Measurements from ENCODE around the gene KCNT1. TPM values are rescaled to one million over a fixed set of nuclear protein-coding genes. Genes with fewer than 3 reads are reported as not detected.
A peak's percentile ranks its signal among the peaks of the same experiment; 100 is the strongest.
"Not testable (repeated sequence)": the region's sequence is repeated elsewhere in the genome, so short reads cannot be mapped to it uniquely, and the experiment has no call there.

KCNT1 gene
- total and polyA plus RNA-seq, 4 donors = 9.5 to 24.7 (median 16.3) TPM

GRCh38 chr9:135664266-135664665 lies 37.7 kb upstream of the KCNT1 start:
- H3K27me3 ChIP-seq (ENCODE audit: control insufficient read depth, insufficient read depth, low read length) = no peaks in the 10 kb centered on the region
- H3K4me3 ChIP-seq (ENCODE audit: low read depth, low read length) = no peak overlapping the region
- H3K27ac ChIP-seq (ENCODE audit: low read depth, low read length) = no peak overlapping the region
- no peak for DNase-seq (ENCODE audit: low read depth in 4 of 6, low spot score in 6 of 6)
- H3K36me3 ChIP-seq (ENCODE audit: control insufficient read depth, insufficient read depth, low read length) = no peaks in the 10 kb centered on the region
- WGBS (ENCODE audit: insufficient coverage) = 92% methylated on average over 10 of the region's 10 CpGs
- peaks cover 15% of the 10 kb centered on the region for H3K4me1 ChIP-seq (ENCODE audit: control insufficient read depth, insufficient read depth, low read length)
- H3K9me3 ChIP-seq (ENCODE audit: control insufficient read depth, insufficient read depth, low read length) = no peaks in the 10 kb centered on the region

- no peak overlapping the region for H3K4me3 ChIP-seq (ENCODE audit: low read depth, low read length)
- H3K36me3 ChIP-seq (ENCODE audit: control insufficient read depth, insufficient read depth, low read length) = no peaks in the 10 kb centered on the region
- H3K27me3 ChIP-seq (ENCODE audit: control insufficient read depth, insufficient read depth, low read length) = no peaks in the 10 kb centered on the region
- DNase-seq (ENCODE audit: low read depth in 4 of 6, low spot score in 6 of 6) = no peak
- H3K9me3 ChIP-seq (ENCODE audit: control insufficient read depth, insufficient read depth, low read length) = no peaks in the 10 kb centered on the region
- peaks cover 15% of the 10 kb centered on the region for H3K4me1 ChIP-seq (ENCODE audit: control insufficient read depth, insufficient read depth, low read length)
- WGBS (ENCODE audit: insufficient coverage) = 90% methylated on average over 26 of the region's 32 CpGs
- H3K27ac ChIP-seq (ENCODE audit: low read depth, low read length) = no peak overlapping the region
These were observed 36.9 kb upstream of the KCNT1 start for GRCh38 chr9:135664801-135665794.

- H3K4me1 ChIP-seq (ENCODE audit: control insufficient read depth, insufficient read depth, low read length) = peaks cover 15% of the 10 kb centered on the region
- no peaks in the 10 kb centered on the region for H3K9me3 ChIP-seq (ENCODE audit: control insufficient read depth, insufficient read depth, low read length)
- no peak overlapping the region for H3K27ac ChIP-seq (ENCODE audit: low read depth, low read length)
- no peaks in the 10 kb centered on the region for H3K36me3 ChIP-seq (ENCODE audit: control insufficient read depth, insufficient read depth, low read length)
- no peaks in the 10 kb centered on the region for H3K27me3 ChIP-seq (ENCODE audit: control insufficient read depth, insufficient read depth, low read length)
- no peak overlapping the region for H3K4me3 ChIP-seq (ENCODE audit: low read depth, low read length)
- no peak for DNase-seq (ENCODE audit: low read depth in 4 of 6, low spot score in 6 of 6)
- 94% methylated on average over 10 of the region's 12 CpGs for WGBS (ENCODE audit: insufficient coverage)
These were observed 36.2 kb upstream of the KCNT1 start for GRCh38 chr9:135665795-135666189.

GRCh38 chr9:135666534-135667462 lies 35.2 kb upstream of the KCNT1 start:
- Histone ChIP-seq H3K4me1 (ENCODE audit: control insufficient read depth, insufficient read depth, low read length) (peaks cover 15% of the 10 kb centered on the region), H3K27ac (ENCODE audit: low read depth, low read length) (no peak overlapping the region), H3K9me3 (ENCODE audit: control insufficient read depth, insufficient read depth, low read length) (no peaks in the 10 kb centered on the region), H3K4me3 (ENCODE audit: low read depth, low read length) (no peak overlapping the region), H3K27me3 (ENCODE audit: control insufficient read depth, insufficient read depth, low read length) (no peaks in the 10 kb centered on the region), H3K36me3 (ENCODE audit: control insufficient read depth, insufficient read depth, low read length) (no peaks in the 10 kb centered on the region)
- no peak for DNase-seq (ENCODE audit: low read depth in 4 of 6, low spot score in 6 of 6)
- WGBS (ENCODE audit: insufficient coverage) = 69% methylated on average over 20 of the region's 29 CpGs

- no peaks in the 10 kb centered on the region for H3K9me3 ChIP-seq (ENCODE audit: control insufficient read depth, insufficient read depth, low read length)
- H3K4me3 ChIP-seq (ENCODE audit: low read depth, low read length) = no peak overlapping the region
- no peak overlapping the region for H3K27ac ChIP-seq (ENCODE audit: low read depth, low read length)
- no peaks in the 10 kb centered on the region for H3K36me3 ChIP-seq (ENCODE audit: control insufficient read depth, insufficient read depth, low read length)
- WGBS (ENCODE audit: insufficient coverage) = 61% methylated on average over 9 of the region's 9 CpGs
- peak in 2 of 6 donors; percentile 5 to 46 for DNase-seq (ENCODE audit: low read depth in 4 of 6, low spot score in 6 of 6)
- peaks cover 15% of the 10 kb centered on the region for H3K4me1 ChIP-seq (ENCODE audit: control insufficient read depth, insufficient read depth, low read length)
- no peaks in the 10 kb centered on the region for H3K27me3 ChIP-seq (ENCODE audit: control insufficient read depth, insufficient read depth, low read length)
These were observed 34.5 kb upstream of the KCNT1 start for GRCh38 chr9:135667463-135668001.

GRCh38 chr9:135669018-135669417 lies 33.0 kb upstream of the KCNT1 start:
- DNase-seq (ENCODE audit: low read depth in 4 of 6, low spot score in 6 of 6); H3K27ac ChIP-seq (ENCODE audit: low read depth, low read length); H3K27me3 ChIP-seq (ENCODE audit: control insufficient read depth, insufficient read depth, low read length); H3K4me3 ChIP-seq (ENCODE audit: low read depth, low read length); H3K36me3 ChIP-seq (ENCODE audit: control insufficient read depth, insufficient read depth, low read length); H3K4me1 ChIP-seq (ENCODE audit: control insufficient read depth, insufficient read depth, low read length); H3K9me3 ChIP-seq (ENCODE audit: control insufficient read depth, insufficient read depth, low read length): not testable (repeated sequence)
- WGBS (ENCODE audit: insufficient coverage) = no CpG with 5 or more reads among the region's 5 CpGs

- Histone ChIP-seq H3K27ac (ENCODE audit: low read depth, low read length) (no peak overlapping the region), H3K4me3 (ENCODE audit: low read depth, low read length) (no peak overlapping the region), H3K9me3 (ENCODE audit: control insufficient read depth, insufficient read depth, low read length) (no peaks in the 10 kb centered on the region), H3K4me1 (ENCODE audit: control insufficient read depth, insufficient read depth, low read length) (peaks cover 7% of the 10 kb centered on the region), H3K27me3 (ENCODE audit: control insufficient read depth, insufficient read depth, low read length) (no peaks in the 10 kb centered on the region), H3K36me3 (ENCODE audit: control insufficient read depth, insufficient read depth, low read length) (no peaks in the 10 kb centered on the region)
- no peak for DNase-seq (ENCODE audit: low read depth in 4 of 6, low spot score in 6 of 6)
- 97% methylated on average over 7 of the region's 9 CpGs for WGBS (ENCODE audit: insufficient coverage)
These were observed 32.2 kb upstream of the KCNT1 start for GRCh38 chr9:135669616-135670285.

GRCh38 chr9:135670721-135671590 lies 31.0 kb upstream of the KCNT1 start:
- no peaks in the 10 kb centered on the region for H3K27me3 ChIP-seq (ENCODE audit: control insufficient read depth, insufficient read depth, low read length)
- H3K9me3 ChIP-seq (ENCODE audit: control insufficient read depth, insufficient read depth, low read length) = no peaks in the 10 kb centered on the region

More at GRCh38 chr9:135670721-135671590, 31.0 kb upstream of the KCNT1 start:
- 86% methylated on average over 41 of the region's 41 CpGs for WGBS (ENCODE audit: insufficient coverage)
- H3K4me1 ChIP-seq (ENCODE audit: control insufficient read depth, insufficient read depth, low read length) = peaks cover 7% of the 10 kb centered on the region
- no peak overlapping the region for H3K4me3 ChIP-seq (ENCODE audit: low read depth, low read length)
- H3K36me3 ChIP-seq (ENCODE audit: control insufficient read depth, insufficient read depth, low read length) = no peaks in the 10 kb centered on the region
- H3K27ac ChIP-seq (ENCODE audit: low read depth, low read length) = no peak overlapping the region
- DNase-seq (ENCODE audit: low read depth in 4 of 6, low spot score in 6 of 6) = no peak
